Sigmoid colon (tissue), 4 donors: ENCODE data around the gene TCTN1.

Experiments
- EP300 ChIP-seq, 4 donors: sonication (generic); formaldehyde crosslinking; IDR thresholded peaks; one replicate each; pipeline ENCODE4 v1.6.1; 2017; ENCODE audit warnings: antibody characterized with exemption in 4 of 4
- POLR2A ChIP-seq, 2 donors: fragments of 450-650 bp; IDR thresholded peaks; one replicate each; pipeline ENCODE4 v1.6.1; 2016; ENCODE audit warnings: antibody characterized with exemption in 2 of 2, mild to moderate bottlenecking in 2 of 2, moderate library complexity in 2 of 2
- POLR2AphosphoS5 ChIP-seq, 4 donors: sonication (generic); formaldehyde crosslinking; IDR thresholded peaks; one replicate each; pipeline ENCODE4 v1.6.1; 2017; ENCODE audit warnings: antibody characterized with exemption in 4 of 4
- TF ChIP-seq, protein P1 (sequence below), 4 experiments: fragments of 450-650 bp in 3 of 4; fragments of 200-600 bp in 1 of 4; IDR thresholded peaks; one replicate each; pipeline ENCODE4 v1.5.1; 2016 to 2019; ENCODE audit warnings: antibody characterized with exemption in 4 of 4, mild to moderate bottlenecking in 3 of 4, moderate library complexity in 2 of 4

GRCh38 chr12:110613771-110614684, at the start of gene TCTN1:
- TF ChIP-seq EP300 (IDR thresholded peaks at IDR 0.05): peak in 1 of 4 donors; percentile 85
- TF ChIP-seq, protein P1, sequence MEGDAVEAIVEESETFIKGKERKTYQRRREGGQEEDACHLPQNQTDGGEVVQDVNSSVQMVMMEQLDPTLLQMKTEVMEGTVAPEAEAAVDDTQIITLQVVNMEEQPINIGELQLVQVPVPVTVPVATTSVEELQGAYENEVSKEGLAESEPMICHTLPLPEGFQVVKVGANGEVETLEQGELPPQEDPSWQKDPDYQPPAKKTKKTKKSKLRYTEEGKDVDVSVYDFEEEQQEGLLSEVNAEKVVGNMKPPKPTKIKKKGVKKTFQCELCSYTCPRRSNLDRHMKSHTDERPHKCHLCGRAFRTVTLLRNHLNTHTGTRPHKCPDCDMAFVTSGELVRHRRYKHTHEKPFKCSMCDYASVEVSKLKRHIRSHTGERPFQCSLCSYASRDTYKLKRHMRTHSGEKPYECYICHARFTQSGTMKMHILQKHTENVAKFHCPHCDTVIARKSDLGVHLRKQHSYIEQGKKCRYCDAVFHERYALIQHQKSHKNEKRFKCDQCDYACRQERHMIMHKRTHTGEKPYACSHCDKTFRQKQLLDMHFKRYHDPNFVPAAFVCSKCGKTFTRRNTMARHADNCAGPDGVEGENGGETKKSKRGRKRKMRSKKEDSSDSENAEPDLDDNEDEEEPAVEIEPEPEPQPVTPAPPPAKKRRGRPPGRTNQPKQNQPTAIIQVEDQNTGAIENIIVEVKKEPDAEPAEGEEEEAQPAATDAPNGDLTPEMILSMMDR (IDR thresholded peaks at IDR 0.05): no peak
- peak in 1 of 2 donors; percentile 9 for TF ChIP-seq POLR2A (IDR thresholded peaks at IDR 0.05)
- TF ChIP-seq POLR2AphosphoS5 (IDR thresholded peaks at IDR 0.05): peak in 3 of 4 donors; percentile 63 to 92 (median 73)
